VCaP (cell line): ENCODE measurements around the gene NMT1.

Source experiments
- H3K27ac ChIP-seq: fragments of 450-650 bp; 2 replicates; pipeline ENCODE4 v1.5.1; 2017
- TF ChIP-seq, protein P1 (sequence below): fragments of 450-650 bp; conservative IDR thresholded peaks from 2 replicates; pipeline ENCODE4 v1.5.1; 2017; ENCODE audit warnings: mild to moderate bottlenecking, moderate library complexity

Gene NMT1

DNA sequence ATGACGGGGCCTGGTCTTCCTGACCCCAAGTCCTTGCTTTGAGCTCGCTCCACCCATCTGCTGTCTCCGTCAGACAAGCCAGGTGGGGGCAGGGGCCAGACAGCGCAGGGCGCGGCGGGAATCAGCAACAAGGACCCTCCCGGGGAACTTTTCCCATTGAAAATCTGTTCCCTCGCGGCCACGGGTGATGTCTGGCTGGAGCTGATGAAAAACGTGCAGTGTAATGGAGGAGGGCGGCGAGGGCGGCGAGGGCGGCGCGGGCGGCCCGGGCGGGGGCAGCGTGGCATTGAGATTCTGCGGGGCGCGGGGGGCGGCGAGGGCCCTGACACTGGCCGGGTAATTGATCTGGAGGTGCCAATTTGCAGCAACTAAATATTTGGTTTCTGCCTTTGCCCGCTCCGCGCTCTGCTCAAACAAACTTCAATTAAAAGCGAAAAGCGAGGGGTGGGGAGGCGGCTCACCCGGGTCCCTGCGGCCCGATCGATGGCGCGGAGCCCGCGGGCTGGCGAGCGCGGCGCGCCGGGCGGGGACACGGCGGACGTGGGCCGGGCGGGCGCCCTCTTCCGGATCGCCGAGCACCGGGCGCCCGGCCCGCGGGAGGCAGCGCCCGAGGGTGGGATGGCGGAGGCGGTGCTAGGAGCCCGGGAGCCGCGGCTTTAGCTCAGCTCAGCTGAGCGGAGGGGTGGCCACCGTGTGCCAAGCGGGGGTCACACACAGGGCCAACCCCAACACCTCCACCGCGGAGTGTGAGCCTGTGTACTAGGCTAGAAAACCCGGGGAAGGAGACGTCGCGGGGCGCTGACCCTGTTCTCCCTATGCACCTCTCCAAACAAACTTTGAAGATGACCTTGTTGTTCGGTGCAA lies 42.0 kb upstream of the NMT1 start:
- TF ChIP-seq, protein P1, sequence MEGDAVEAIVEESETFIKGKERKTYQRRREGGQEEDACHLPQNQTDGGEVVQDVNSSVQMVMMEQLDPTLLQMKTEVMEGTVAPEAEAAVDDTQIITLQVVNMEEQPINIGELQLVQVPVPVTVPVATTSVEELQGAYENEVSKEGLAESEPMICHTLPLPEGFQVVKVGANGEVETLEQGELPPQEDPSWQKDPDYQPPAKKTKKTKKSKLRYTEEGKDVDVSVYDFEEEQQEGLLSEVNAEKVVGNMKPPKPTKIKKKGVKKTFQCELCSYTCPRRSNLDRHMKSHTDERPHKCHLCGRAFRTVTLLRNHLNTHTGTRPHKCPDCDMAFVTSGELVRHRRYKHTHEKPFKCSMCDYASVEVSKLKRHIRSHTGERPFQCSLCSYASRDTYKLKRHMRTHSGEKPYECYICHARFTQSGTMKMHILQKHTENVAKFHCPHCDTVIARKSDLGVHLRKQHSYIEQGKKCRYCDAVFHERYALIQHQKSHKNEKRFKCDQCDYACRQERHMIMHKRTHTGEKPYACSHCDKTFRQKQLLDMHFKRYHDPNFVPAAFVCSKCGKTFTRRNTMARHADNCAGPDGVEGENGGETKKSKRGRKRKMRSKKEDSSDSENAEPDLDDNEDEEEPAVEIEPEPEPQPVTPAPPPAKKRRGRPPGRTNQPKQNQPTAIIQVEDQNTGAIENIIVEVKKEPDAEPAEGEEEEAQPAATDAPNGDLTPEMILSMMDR: peak; percentile 91
- peak overlapping the region; percentile 62; the same call in 1 of the 2 replicates for H3K27ac ChIP-seq

DNA sequence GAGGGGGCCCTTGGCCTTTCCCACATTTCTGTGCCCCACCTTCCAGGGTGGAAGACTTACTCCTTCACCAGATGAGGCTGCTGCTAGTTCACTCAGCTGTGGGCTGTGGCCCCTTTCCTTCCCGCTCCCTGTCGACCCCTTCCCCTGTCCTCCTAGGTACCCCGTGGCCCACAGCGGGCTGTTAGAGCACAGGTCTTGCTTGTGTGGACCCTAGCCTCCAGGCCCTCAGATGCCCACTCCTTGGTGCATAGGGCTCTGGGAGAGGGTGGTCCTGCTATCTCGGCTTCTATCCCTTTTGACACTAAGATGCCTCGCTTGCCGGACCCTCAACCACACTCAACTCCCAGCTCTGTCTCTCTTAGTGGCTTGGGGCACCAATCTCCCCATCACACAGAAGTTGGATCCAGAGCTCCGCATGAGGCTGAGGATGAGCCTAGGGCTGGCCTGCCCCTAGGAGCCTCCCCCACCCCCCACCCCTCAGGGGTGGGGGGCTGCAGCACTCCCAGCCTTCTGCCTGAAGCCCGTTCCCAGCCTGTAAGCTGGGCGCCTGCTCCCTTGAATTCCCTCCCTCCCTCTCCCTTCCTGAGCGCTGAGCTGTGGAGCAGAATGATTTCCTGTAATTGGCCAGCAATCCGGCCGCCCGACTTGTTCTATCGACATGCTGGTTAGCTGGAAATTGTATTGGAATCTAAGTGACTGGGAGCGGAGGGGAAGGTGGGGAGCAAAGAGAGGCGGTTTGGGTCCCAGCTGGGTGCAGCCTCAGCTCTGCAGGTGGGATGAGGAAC lies 40.6 kb upstream of the NMT1 start:
- peak overlapping the region; percentile 62; the same call in 1 of the 2 replicates for H3K27ac ChIP-seq
- TF ChIP-seq, protein P1: no peak

DNA sequence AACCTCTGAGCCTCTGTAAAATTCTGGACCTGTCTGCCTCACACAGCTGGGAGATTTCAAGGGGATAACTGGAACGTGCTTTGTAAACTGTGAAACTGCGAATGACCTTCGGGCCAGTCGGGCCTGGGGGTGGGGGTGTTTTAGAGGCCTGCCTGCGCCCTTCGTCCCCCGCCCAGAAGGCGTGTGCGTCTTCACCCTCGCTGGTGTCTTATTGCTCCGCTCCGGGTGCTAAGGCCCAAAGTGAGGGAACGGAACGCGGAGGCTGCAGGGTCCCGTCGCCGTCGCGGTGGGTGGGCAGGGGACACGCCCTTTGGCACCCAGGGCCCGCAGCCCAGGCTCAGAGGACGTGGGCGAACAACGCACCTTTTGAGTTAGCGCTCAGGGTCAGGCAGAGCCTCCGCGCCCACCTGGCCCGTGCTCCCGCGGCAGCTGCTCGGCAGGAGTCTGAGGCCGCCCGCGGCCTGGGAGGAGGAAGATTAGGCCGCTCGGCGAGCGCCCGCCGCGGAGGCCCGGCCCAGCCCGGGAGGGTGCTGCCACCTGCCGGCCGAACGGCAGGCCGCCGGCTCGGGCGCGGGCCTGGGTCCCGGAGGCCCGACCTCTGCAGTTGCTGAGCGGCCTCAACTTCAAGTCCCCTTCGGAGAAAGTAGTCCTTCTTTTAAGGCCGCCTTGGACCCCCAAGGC lies 39.4 kb upstream of the NMT1 start:
- H3K27ac ChIP-seq: peak overlapping the region; percentile 62; the same call in 1 of the 2 replicates
- TF ChIP-seq, protein P1: peak; percentile 99

DNA sequence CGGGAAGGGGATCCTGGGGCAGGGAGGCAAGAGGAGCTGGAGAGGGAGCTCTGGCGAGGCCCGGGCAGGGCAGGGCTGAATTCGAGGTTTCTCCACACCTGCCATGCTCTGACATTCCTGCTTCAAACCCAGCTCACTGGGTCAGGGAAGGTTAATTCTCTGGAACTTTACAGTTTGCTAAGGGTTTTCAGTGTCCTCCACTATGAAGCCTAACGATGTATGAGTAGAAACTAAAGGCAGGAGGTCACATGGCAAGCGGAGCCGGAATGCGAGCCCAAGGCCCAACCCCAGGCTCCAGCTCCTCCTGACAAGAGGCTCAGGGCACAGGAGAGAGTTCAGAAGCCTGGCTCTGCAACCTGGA lies 38.8 kb upstream of the NMT1 start:
- H3K27ac ChIP-seq: peak overlapping the region; percentile 62; the same call in 1 of the 2 replicates
- TF ChIP-seq, protein P1: peak; percentile 41

DNA sequence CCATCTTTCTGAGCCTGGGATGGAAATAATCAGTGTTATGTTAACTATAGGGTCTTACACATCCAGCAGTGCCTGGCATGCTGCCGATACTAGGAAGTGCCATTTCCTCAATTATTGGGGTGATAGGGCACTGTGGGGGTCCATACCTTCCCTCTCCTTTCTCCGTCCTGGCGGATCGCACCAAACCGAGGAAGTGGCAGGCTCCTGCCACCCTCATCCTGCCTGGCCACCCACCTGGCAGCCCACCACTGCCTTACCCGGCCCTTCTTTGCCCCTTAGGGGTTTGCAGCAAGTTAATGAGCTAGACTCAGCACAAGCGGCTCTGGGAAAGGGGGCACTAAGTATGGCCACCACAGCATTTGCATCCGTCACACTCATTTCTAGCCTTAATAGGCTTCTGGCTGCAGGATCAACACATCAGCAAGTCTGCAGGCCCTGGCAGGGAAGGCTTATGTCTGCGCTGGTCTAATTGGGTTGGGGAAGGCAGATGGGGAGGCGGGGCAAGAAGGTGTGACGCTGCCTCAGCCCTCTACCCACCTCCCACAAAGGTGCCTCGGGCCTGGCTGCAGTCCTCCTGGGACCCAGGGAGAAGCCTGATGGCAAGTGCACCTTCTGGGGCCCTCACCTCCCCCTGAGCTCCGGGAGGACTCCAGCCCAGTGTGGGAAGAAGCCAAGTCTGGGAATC lies 38.3 kb upstream of the NMT1 start:
- TF ChIP-seq, protein P1: no peak
- no peak overlapping the region for H3K27ac ChIP-seq

DNA sequence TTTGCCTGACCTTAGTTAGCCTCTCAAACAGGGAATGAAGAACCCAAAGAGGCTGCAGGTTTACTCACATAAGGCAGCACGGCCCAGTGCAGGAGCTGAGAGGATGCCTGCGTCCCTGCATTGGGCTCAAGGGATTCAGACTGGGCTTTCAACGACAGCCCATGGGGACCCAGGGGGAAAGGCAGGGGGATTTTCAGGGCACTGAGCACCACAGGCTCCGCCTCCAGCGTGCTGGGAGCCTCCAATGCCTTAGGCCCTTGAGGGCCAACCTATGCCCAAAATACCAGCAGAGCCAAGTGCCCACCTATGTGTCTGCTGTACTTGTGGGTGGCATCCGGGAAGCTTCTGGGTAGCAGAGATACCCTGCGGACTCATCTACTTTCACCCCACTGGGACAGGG lies 32.0 kb upstream of the NMT1 start:
- TF ChIP-seq, protein P1: no peak

More for the DNA sequence above, 32.0 kb upstream of the NMT1 start:
- no peak overlapping the region for H3K27ac ChIP-seq
